GM21447 (cell line): ENCODE measurements around the gene TDRD1.
A peak's percentile ranks its signal among the peaks of the same experiment; 100 is the strongest.
"Not testable (repeated sequence)": the region's sequence is repeated elsewhere in the genome, so short reads cannot be mapped to it uniquely, and the experiment has no call there.

Experiments
- ATAC-seq: cut with Tn5 transposase; IDR thresholded peaks from one replicate; pipeline ENCODE4 v1.9.1; 2021; ENCODE audit not compliant: unreplicated experiment

TDRD1 gene

GRCh38 chr10:114179148-114179547 is at the start of gene TDRD1:
Gene TDRD1 (plus strand): TSS chr10:114179353. CDS start chr10:114187832, 8,479 bp downstream.
- ATAC-seq, result no peak

- no peak for ATAC-seq
These were observed 48.1 kb upstream of the TDRD1 start for GRCh38 chr10:114131094-114131493.

GRCh38 chr10:114135476-114135875 is 43.7 kb upstream of the TDRD1 start:
- ATAC-seq, result no peak

GRCh38 chr10:114138581-114138980 is 40.6 kb upstream of the TDRD1 start:
- ATAC-seq, result no peak

- ATAC-seq, result no peak
These were observed 39.1 kb upstream of the TDRD1 start for GRCh38 chr10:114140036-114140435.

- not testable (repeated sequence) for ATAC-seq
These were observed 38.3 kb upstream of the TDRD1 start for GRCh38 chr10:114140827-114141226.

GRCh38 chr10:114142018-114142417 is 37.1 kb upstream of the TDRD1 start:
- no peak for ATAC-seq

- ATAC-seq, result no peak
These were observed 36.0 kb upstream of the TDRD1 start for GRCh38 chr10:114143160-114143559.

GRCh38 chr10:114149476-114149875 is 29.7 kb upstream of the TDRD1 start:
- not testable (repeated sequence) for ATAC-seq

- ATAC-seq, result no peak
These were observed 27.7 kb upstream of the TDRD1 start for GRCh38 chr10:114151486-114151885.

GRCh38 chr10:114151892-114152291 is 27.3 kb upstream of the TDRD1 start:
- no peak for ATAC-seq

- no peak for ATAC-seq
These were observed 21.2 kb upstream of the TDRD1 start for GRCh38 chr10:114157912-114158311.

GRCh38 chr10:114163062-114163461 is 16.1 kb upstream of the TDRD1 start:
- no peak for ATAC-seq

- no peak for ATAC-seq
These were observed 13.1 kb upstream of the TDRD1 start for GRCh38 chr10:114166043-114166442.

- ATAC-seq, result no peak
These were observed 12.7 kb upstream of the TDRD1 start for GRCh38 chr10:114166494-114166893.

- no peak for ATAC-seq
These were observed 11.2 kb upstream of the TDRD1 start for GRCh38 chr10:114167985-114168384.

GRCh38 chr10:114168450-114169009 is 10.6 kb upstream of the TDRD1 start:
- ATAC-seq, result no peak

- ATAC-seq, result no peak
These were observed 6.9 kb upstream of the TDRD1 start for GRCh38 chr10:114172216-114172615.

GRCh38 chr10:114172776-114173602 is 6.2 kb upstream of the TDRD1 start:
- no peak for ATAC-seq

GRCh38 chr10:114173603-114173920 is 5.6 kb upstream of the TDRD1 start:
- peak; percentile 1 for ATAC-seq

GRCh38 chr10:114173921-114174694 is 5.0 kb upstream of the TDRD1 start, which contains the start of gene CCDC186:
Gene CCDC186 (minus strand): TSS chr10:114174203. CDS start chr10:114163268, 10,935 bp downstream.
- peak; percentile 97 for ATAC-seq

- peak; percentile 35 for ATAC-seq
These were observed 4.4 kb upstream of the TDRD1 start for GRCh38 chr10:114174695-114175188.
